HCT116 (cell line): Measurements from ENCODE around the gene ZNF79.

Experiments
- CBX3 ChIP-seq: IDR thresholded peaks from 2 replicates; pipeline ENCODE4 v1.6.1; 2012; ENCODE audit warnings: low read depth
- CTCF ChIP-seq, 3 experiments: fragments of 200-600 bp in 1 of 3; sonication (generic) in 1 of 3; IDR thresholded peaks in 2 of 3; conservative IDR thresholded peaks in 1 of 3; 2 replicates each; pipeline ENCODE4 v1.5.1; 2012 to 2017; ENCODE audit warnings: low read depth in 2 of 3, low read length in 2 of 3, antibody characterized with exemption in 1 of 3, borderline replicate concordance in 1 of 3, control low read depth in 1 of 3, mild to moderate bottlenecking in 1 of 3, mixed read lengths in 1 of 3, mixed run types in 1 of 3, moderate library complexity in 1 of 3; ENCODE audit not compliant: insufficient read depth in 1 of 3
- EZH2 ChIP-seq: fragments of 200-600 bp; sonication (generic); IDR thresholded peaks from 2 replicates; pipeline ENCODE4 v1.6.1; 2017; ENCODE audit warnings: antibody characterized with exemption, mixed run types
- EZH2phosphoT487 ChIP-seq: fragments of 200-600 bp; IDR thresholded peaks from 2 replicates; pipeline ENCODE4 v1.6.1; 2018; ENCODE audit warnings: antibody characterized with exemption, borderline replicate concordance
- JUND ChIP-seq: IDR thresholded peaks from 2 replicates; pipeline ENCODE4 v1.6.1; 2012
- MAX ChIP-seq: IDR thresholded peaks from 2 replicates; pipeline ENCODE4 v1.6.1; 2012
- POLR2A ChIP-seq: IDR thresholded peaks from 2 replicates; pipeline ENCODE4 v1.7.0; 2011; ENCODE audit warnings: borderline replicate concordance; ENCODE audit not compliant: insufficient read depth, insufficient read length; ENCODE audit errors: extremely low read depth
- POLR2AphosphoS5 ChIP-seq: IDR thresholded peaks from 2 replicates; pipeline ENCODE4 v1.6.1; 2011; ENCODE audit warnings: mild to moderate bottlenecking, low read depth, low read length, moderate library complexity
- RAD21 ChIP-seq: IDR thresholded peaks from 2 replicates; pipeline ENCODE4 v1.6.1; 2012; ENCODE audit warnings: low read depth, mild to moderate bottlenecking
- SIN3A ChIP-seq: IDR thresholded peaks from 2 replicates; pipeline ENCODE4 v1.6.1; 2012; ENCODE audit warnings: low read depth
- TCF7L2 ChIP-seq: IDR thresholded peaks from 2 replicates; pipeline ENCODE4 v1.7.0; 2011; ENCODE audit warnings: borderline replicate concordance, inconsistent platforms; ENCODE audit not compliant: insufficient read depth, insufficient read length; ENCODE audit errors: extremely low read depth
- YY1 ChIP-seq: IDR thresholded peaks from 2 replicates; pipeline ENCODE4 v1.6.1; 2011; ENCODE audit warnings: low read length, low read depth, moderate library complexity, mild to moderate bottlenecking; ENCODE audit not compliant: insufficient replicate concordance; ENCODE audit errors: extremely low read depth
- ZNF274 ChIP-seq: fragments of 200-500 bp; sonication (Bioruptor generic); IDR thresholded peaks from 2 replicates; pipeline ENCODE4 v1.6.1; 2014; ENCODE audit warnings: mild to moderate bottlenecking, low read depth, low read length, inconsistent platforms

GRCh38 chr9:127407492-127407843 lies 16.7 kb upstream of the ZNF79 start:
- TF ChIP-seq EZH2: no peak
- TF ChIP-seq ZNF274: no peak
- TF ChIP-seq POLR2A: no peak
- TF ChIP-seq CTCF (IDR thresholded peaks at IDR 0.05 in 2 of 3, conservative IDR thresholded peaks at IDR 0.05 in 1 of 3; ENCODE audit: borderline replicate concordance in 1 of 3, insufficient read depth in 1 of 3, low read depth in 2 of 3, low read length in 2 of 3): no peak
- no peak for TF ChIP-seq POLR2AphosphoS5
- no peak for TF ChIP-seq SIN3A
- no peak for TF ChIP-seq MAX
- no peak for TF ChIP-seq EZH2phosphoT487
- no peak for TF ChIP-seq TCF7L2
- TF ChIP-seq RAD21: no peak
- TF ChIP-seq JUND: no peak
- TF ChIP-seq YY1: no peak
- no peak for TF ChIP-seq CBX3
